Stimulated activated memory B cell treated with anti-CD40 and anti-IgM and Interleukin-4, amounts not matched to agents 10 μg/mL and 1 μg/mL and 100 μg/mL, for 72 hours (primary cell): ENCODE results near the gene RERE.

Experiments used
- ATAC-seq: fragments of 150-1000 bp; cut with Tn5 transposase; 2 replicates; pipeline ENCODE4 v1.10.0; 2021
- H3K27ac Mint-ChIP-seq: one replicate; pipeline ENCODE4 v1.8.0; 2022; ENCODE audit warnings: mild to moderate bottlenecking, mixed read lengths
- H3K27me3 Mint-ChIP-seq: one replicate; pipeline ENCODE4 v1.8.0; 2022; ENCODE audit warnings: mixed read lengths
- H3K36me3 Mint-ChIP-seq: one replicate; pipeline ENCODE4 v1.8.0; 2022; ENCODE audit warnings: mixed read lengths
- H3K4me1 Mint-ChIP-seq: one replicate; pipeline ENCODE4 v1.8.0; 2022; ENCODE audit warnings: mixed read lengths
- H3K4me3 Mint-ChIP-seq: one replicate; pipeline ENCODE4 v1.8.0; 2022; ENCODE audit warnings: mild to moderate bottlenecking, moderate library complexity, mixed read lengths
- H3K9me3 Mint-ChIP-seq: one replicate; pipeline ENCODE4 v1.8.0; 2022; ENCODE audit warnings: mixed read lengths

RERE gene

DNA sequence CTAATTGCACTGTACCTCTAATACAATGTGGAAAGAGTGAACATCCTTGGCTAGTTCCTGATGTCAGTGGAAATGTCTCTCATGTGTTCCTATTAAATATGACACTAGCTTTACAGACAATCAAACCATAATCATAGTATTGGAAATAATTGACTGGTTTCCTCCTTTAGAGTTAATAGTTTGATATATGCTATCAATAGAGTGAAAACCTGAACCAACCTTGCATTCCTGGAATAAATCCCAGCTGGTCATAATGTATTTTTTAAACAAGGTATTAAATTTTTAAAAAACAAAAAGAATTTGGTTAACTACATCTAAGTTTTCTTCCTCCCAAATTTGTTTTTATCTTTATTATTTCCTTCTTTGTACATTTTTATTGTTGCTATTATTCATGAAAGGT lies 273.5 kb downstream of the RERE start:
- no peaks in the 10 kb centered on the region for H3K9me3 Mint-ChIP-seq
- no peak overlapping the region for H3K27ac Mint-ChIP-seq
- H3K4me1 Mint-ChIP-seq, result peaks cover 44% of the 10 kb centered on the region
- peaks cover 48% of the 10 kb centered on the region for H3K36me3 Mint-ChIP-seq
- ATAC-seq, result no peak
- no peaks in the 10 kb centered on the region for H3K27me3 Mint-ChIP-seq
- H3K4me3 Mint-ChIP-seq, result no peak overlapping the region

DNA sequence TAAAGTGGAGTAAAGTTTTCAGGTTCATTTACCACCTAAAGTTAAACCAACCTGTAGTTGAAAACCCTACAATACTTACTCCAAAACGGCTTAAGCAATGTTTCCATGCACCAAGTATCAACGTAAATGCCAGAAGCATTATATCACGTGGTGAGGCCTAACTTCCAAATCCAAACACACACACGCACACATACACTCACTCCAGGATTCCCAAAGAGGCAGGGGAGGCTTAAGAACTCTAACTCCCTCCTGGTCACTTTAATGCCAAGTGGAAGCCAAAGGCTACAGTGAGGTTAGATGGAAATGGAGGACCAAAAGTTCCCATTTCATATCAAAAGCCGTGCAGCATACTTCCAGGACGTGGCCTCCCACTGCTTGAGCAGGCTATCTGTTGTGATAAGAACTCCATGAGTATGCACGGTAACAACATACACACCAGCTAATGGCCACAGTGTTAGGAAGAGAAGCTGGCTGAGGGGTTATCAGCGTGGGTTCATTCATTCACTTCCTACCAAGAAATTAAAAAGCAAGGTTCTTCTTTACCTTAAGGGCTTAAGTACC lies 275.4 kb downstream of the RERE start:
- Mint-ChIP-seq H3K4me1 (peaks cover 39% of the 10 kb centered on the region), H3K4me3 (no peak overlapping the region), H3K27me3 (no peaks in the 10 kb centered on the region), H3K9me3 (no peaks in the 10 kb centered on the region), H3K36me3 (peaks cover 41% of the 10 kb centered on the region), H3K27ac (no peak overlapping the region)
- ATAC-seq, result no peak

DNA sequence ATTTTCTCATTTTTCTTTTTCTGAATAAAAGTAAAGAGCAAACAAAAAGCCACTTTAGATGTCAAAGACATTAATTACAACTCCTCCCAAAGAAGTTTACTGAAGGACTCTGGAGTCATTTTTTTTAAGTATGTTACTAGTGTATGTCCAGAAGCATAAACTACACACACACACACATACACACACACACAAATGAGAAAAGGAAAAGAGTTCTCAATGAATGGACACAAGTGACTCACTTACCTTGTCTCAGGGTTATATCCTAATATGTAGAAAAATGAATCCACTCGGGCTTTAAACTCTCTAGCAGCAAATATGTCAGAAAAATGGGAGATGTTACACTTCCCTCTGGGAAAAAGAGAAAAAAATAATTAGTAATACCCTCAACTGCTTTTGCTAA lies 276.5 kb downstream of the RERE start:
- H3K4me3 Mint-ChIP-seq, result no peak overlapping the region
- no peak for ATAC-seq
- H3K27ac Mint-ChIP-seq, result peak overlapping the region; percentile 70

DNA sequence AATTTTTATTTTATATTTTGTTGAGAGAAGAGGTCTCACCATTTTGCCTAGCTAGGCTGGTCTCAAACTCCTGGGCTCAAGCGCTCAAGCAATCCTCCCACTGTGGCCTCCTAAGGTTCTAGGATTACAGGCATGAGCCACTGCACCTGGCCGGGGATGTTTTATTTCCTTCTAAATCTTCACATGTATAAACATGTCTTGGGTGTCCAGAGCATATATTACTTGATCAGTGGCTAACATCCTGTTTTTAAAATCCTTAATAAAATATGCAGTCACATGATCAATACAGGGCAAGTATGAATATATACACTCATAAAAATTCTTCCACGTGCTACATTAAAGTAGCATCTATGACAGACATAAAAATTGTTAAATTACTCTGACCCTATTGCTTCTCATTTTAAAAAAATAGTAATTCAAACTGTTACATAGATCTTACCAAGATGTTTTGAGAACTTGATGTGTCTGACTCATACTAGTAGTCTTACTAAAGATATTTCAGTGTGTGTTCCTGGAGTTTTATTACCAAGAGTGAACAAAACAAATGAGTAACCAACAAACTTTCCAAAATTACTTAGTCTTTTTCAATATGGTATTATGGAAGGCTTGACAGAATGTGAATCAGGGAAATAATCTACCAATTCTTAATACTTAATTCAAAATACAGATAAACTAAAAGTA lies 277.0 kb downstream of the RERE start:
- Mint-ChIP-seq H3K27ac (peak overlapping the region; percentile 70), H3K36me3 (peaks cover 50% of the 10 kb centered on the region), H3K27me3 (no peaks in the 10 kb centered on the region), H3K9me3 (no peaks in the 10 kb centered on the region), H3K4me3 (no peak overlapping the region), H3K4me1 (peaks cover 32% of the 10 kb centered on the region)
- ATAC-seq, result no peak

More for the DNA sequence above, 276.5 kb downstream of the RERE start:
- peaks cover 33% of the 10 kb centered on the region for H3K4me1 Mint-ChIP-seq
- no peaks in the 10 kb centered on the region for H3K9me3 Mint-ChIP-seq
- peaks cover 46% of the 10 kb centered on the region for H3K36me3 Mint-ChIP-seq
- H3K27me3 Mint-ChIP-seq, result no peaks in the 10 kb centered on the region

DNA sequence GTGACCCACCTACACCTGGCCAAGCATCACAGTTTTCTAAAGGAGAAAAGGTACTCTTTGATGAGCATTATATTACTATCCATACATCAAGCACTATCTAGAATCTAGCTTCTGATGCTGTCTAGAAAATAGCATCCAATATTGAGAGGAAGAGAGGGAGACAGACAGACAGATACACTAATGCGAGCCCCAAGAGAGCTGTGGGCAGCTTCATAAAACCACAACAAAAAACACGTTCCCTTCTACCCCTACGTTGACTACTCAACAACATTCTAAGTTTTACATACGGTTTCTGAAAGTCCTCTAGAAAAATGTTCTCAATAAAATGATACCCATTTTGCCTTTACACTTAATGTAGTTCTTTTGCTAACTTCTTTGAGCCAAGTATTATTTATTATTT lies 277.8 kb downstream of the RERE start:
- Mint-ChIP-seq H3K4me3 (no peak overlapping the region), H3K9me3 (no peaks in the 10 kb centered on the region), H3K27ac (peak overlapping the region; percentile 70), H3K4me1 (peaks cover 27% of the 10 kb centered on the region), H3K27me3 (no peaks in the 10 kb centered on the region), H3K36me3 (peaks cover 44% of the 10 kb centered on the region)
- no peak for ATAC-seq

DNA sequence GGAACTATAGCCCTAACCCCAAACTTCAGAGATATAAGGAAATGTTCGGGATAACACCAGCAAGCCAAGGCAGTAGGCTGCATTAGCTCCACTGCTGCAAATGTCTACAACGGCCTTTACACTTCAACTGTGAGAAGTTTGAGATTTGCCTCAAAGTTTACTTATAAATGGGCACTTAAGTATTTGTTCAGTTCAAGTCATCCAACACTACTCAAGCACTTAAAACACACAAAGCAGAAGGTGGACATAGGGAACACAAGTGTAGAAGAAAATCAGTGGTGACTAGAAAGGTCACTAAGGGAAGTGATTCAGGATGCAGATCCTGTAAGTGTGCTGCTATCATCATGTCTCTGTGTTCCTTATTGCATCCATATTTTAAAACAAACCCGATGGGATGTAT lies 278.9 kb downstream of the RERE start:
- Mint-ChIP-seq H3K4me1 (peaks cover 39% of the 10 kb centered on the region), H3K4me3 (no peak overlapping the region), H3K9me3 (no peaks in the 10 kb centered on the region), H3K27me3 (no peaks in the 10 kb centered on the region), H3K27ac (no peak overlapping the region), H3K36me3 (peaks cover 33% of the 10 kb centered on the region)
- no peak for ATAC-seq

DNA sequence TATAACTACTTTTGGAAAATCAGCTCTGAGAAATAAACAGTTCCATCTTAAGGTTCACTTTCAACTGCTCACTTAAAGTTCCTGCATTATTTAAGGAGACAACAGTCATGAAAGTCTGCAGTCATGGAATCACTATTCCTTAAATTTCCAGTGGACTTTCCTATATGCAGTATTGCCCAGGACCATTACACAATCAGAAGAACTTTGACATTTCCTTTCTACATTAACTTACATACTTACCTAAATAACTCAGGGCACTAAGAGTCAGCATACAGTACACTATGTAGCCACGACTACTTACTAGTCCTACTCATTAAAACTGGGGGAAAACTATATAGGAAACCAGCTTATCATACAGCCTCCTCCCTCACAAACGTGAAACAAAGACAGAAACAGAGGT lies 279.4 kb downstream of the RERE start:
- Mint-ChIP-seq H3K4me3 (no peak overlapping the region), H3K27me3 (no peaks in the 10 kb centered on the region), H3K4me1 (peaks cover 44% of the 10 kb centered on the region), H3K9me3 (no peaks in the 10 kb centered on the region), H3K27ac (no peak overlapping the region), H3K36me3 (peaks cover 33% of the 10 kb centered on the region)
- no peak for ATAC-seq

DNA sequence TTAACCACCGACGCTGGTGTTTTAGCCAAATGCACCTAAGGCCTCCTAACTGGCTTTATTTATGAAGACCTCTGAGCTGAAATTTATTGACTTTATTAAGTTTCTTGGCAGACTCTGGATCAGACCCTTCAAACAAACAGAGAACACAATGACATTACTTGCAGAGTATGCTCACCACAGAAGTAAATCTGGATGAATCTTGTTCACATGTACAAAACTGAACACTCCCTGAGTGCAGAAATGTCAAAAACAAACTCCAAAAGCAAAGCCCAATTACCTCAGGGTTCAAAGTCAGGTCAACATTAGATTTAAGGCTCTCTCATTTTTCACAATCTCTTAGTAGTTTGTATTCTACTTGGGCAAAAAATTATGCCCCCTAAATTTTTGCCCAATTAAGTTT lies 280.9 kb downstream of the RERE start:
- Mint-ChIP-seq H3K4me1 (peaks cover 50% of the 10 kb centered on the region), H3K27me3 (no peaks in the 10 kb centered on the region), H3K4me3 (no peak overlapping the region), H3K9me3 (no peaks in the 10 kb centered on the region), H3K36me3 (peaks cover 33% of the 10 kb centered on the region), H3K27ac (peak overlapping the region; percentile 22)
- no peak for ATAC-seq

DNA sequence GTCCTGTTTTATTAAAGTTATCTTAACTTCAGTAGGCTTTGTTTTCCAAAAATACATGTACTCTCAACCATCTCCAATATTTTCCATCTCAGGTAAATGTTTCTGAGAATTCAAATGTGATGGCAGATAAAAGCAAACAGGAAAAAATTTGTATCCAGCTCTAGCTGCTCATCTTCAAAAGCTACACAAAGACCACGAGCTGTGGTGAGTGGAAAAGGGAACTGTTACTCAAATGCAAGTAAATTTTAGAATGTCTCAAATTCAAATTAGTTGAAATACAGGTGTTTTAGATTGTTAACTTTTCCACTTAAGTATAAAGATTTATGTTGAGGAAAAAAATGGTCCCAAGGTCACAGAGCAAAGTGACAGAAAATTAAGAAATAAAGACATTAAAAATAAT lies 283.5 kb downstream of the RERE start:
- peaks cover 3% of the 10 kb centered on the region for H3K9me3 Mint-ChIP-seq
- no peaks in the 10 kb centered on the region for H3K27me3 Mint-ChIP-seq
- no peak for ATAC-seq
- peaks cover 45% of the 10 kb centered on the region for H3K4me1 Mint-ChIP-seq
- H3K27ac Mint-ChIP-seq, result peak overlapping the region; percentile 85
- peak overlapping the region; percentile 42 for H3K4me3 Mint-ChIP-seq
- H3K36me3 Mint-ChIP-seq, result peaks cover 14% of the 10 kb centered on the region

DNA sequence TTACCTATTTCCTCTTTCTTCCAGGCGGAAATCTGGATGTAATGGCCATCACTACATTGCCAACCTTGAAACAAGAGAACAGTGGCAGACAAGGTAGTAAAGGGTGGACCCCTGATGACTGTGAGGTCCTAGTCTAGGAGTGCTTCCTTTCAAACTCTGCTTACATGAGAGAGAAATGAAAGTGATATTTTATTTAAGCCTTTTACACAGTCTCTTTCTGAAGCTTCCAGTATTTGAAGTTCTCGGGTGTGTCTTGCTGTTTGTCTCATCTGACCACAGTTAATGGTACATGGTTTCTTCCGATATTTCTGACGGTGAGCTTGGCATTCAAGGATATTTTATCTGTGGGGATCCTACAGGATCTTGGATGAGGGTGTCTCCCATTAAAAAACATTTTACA lies 284.3 kb downstream of the RERE start:
- peak overlapping the region; percentile 85 for H3K27ac Mint-ChIP-seq
- H3K9me3 Mint-ChIP-seq, result peaks cover 3% of the 10 kb centered on the region
- peak; percentile 76 for ATAC-seq
- peaks cover 44% of the 10 kb centered on the region for H3K4me1 Mint-ChIP-seq
- peak overlapping the region; percentile 42 for H3K4me3 Mint-ChIP-seq
- H3K36me3 Mint-ChIP-seq, result peaks cover 16% of the 10 kb centered on the region
- H3K27me3 Mint-ChIP-seq, result no peaks in the 10 kb centered on the region

DNA sequence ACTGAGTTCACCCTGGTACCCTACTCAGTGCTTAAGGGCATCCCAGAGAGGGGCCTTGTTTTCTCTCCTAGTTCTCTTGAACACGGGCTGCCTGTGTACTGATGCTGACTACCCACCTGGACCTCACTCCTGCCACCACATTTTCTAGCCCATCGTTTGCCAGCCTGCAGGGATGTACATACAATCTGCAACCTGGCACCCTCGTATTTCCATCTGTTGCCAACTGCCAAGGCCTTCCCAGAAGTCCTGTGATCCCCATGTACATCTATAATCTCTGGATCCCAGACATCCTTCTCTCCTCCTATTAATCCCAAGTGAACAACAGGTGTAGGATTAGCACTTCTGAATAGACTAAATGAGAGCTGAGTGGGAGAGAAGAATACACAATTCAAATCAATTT lies 287.5 kb downstream of the RERE start:
- Mint-ChIP-seq H3K4me1 (peaks cover 49% of the 10 kb centered on the region), H3K27me3 (no peaks in the 10 kb centered on the region), H3K9me3 (peaks cover 3% of the 10 kb centered on the region), H3K27ac (peak overlapping the region; percentile 9), H3K36me3 (peaks cover 10% of the 10 kb centered on the region), H3K4me3 (no peak overlapping the region)
- ATAC-seq, result no peak

DNA sequence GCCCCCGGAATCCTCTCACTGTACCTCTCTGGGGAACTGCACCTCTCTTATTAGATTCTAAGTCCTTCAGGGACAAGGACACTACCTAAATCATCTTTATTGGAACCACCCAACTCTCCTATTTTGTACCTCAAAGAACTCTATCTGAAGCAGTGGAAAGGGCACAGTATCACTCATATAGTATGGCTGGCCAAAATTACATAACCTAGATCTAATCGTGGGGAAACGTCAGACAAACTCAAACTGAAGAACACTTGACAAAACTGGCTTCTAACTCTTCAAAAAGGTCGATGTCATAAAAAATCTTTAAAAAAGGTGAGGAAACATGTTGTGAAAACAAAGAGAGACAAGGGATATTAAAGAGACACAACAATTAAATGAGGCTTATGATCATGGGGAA lies 289.5 kb downstream of the RERE start:
- Mint-ChIP-seq H3K36me3 (peaks cover 18% of the 10 kb centered on the region), H3K4me3 (no peak overlapping the region), H3K27me3 (no peaks in the 10 kb centered on the region), H3K9me3 (peaks cover 3% of the 10 kb centered on the region), H3K27ac (no peak overlapping the region), H3K4me1 (peaks cover 30% of the 10 kb centered on the region)
- ATAC-seq, result no peak

DNA sequence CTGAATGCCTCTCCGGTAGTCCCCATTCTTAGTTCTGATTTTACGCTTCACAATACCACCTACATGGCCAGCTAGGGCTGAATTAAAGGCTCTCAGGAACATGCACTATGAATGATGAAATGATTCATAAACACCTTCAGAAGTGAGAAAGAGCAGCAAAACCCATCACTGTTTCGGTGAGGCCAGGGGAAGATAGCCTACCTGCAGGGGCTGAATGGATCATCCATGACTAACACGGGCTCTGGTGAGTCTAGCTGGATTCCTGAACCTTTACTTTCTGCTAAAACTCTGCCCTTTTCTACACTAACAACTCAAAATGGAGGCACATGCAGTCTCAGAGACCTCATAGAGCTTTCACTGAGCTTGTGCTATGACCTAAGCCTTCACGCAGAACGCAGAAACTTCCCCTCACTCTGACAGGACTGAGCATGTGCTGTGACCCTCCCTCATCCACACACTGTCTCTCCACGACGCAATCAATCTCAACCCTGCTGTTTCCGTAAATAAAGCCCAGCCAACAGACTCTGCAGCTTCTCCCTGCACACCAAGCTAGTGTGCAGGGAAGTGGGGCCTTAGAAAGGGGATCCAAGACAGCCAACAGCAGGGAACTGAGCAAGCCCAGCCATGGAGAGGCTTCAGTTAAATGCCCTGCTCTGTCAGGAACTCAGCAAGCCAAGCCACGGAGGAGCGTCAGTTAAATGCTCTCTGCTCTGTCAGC lies 291.7 kb downstream of the RERE start:
- ATAC-seq, result peak; percentile 94
- H3K36me3 Mint-ChIP-seq, result peaks cover 28% of the 10 kb centered on the region
- H3K4me1 Mint-ChIP-seq, result peaks cover 28% of the 10 kb centered on the region
- H3K27ac Mint-ChIP-seq, result no peak overlapping the region
- no peak overlapping the region for H3K4me3 Mint-ChIP-seq
- H3K9me3 Mint-ChIP-seq, result no peaks in the 10 kb centered on the region
- no peaks in the 10 kb centered on the region for H3K27me3 Mint-ChIP-seq

DNA sequence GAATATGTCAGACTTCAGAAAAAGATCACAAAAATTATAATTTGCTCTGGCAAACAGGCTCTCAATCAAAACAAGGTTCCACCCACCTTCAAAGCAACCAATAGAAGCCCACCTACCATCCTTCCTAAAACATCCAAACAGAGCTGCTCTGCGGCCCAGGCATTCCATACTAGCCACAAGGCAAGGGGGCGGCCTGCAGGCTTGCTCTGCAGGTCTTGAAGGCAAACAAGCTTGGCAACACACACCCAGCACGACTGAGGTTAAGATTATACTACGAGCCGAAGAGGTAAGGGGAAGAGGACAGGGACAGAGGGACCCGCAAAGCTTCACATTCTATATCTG lies 292.3 kb downstream of the RERE start:
- ATAC-seq, result no peak
- Mint-ChIP-seq H3K27ac (no peak overlapping the region), H3K27me3 (no peaks in the 10 kb centered on the region), H3K36me3 (peaks cover 28% of the 10 kb centered on the region), H3K4me3 (no peak overlapping the region), H3K9me3 (no peaks in the 10 kb centered on the region), H3K4me1 (peaks cover 33% of the 10 kb centered on the region)

DNA sequence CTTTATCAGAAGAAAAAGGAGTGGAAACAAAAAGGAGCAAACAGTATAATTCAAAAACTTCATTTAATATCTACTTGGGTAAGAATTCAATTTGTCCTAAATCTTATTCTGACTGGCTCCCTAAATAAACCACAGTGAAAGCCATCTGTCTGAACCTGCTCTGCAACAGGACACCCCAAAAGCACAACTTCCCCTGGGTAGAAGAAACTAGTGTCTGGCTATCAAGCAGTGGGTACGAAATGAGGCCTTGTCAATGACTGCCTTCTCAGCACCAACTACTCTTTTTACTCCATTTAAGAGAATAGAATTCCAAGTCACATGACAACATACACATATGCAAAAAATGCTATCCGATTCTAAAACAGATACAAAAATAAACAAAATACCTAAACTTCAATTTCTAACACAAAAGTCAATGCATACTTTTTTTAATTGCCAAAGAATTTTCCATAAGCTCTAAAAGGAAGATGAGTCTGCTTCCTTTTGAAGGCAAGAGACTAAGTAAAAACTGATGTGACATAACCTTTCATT lies 292.7 kb downstream of the RERE start:
- Mint-ChIP-seq H3K9me3 (no peaks in the 10 kb centered on the region), H3K36me3 (peaks cover 28% of the 10 kb centered on the region), H3K4me3 (no peak overlapping the region), H3K27ac (no peak overlapping the region), H3K27me3 (no peaks in the 10 kb centered on the region), H3K4me1 (peaks cover 30% of the 10 kb centered on the region)
- no peak for ATAC-seq
